Measurements from ENCODE around the gene DPH3. TPM values are rescaled to one million over a fixed set of nuclear protein-coding genes. Genes with fewer than 3 reads are reported as not detected.

Gene DPH3
- total and polyA plus RNA-seq, 9 of the 15 experiments (the other 6 are each of a cell fraction or from before 2014, with no cell fraction given): 15.9 to 131 (median 38.7) TPM

GRCh38 chr3:16309558-16309957, 44.8 kb upstream of the DPH3 start (continued):
- TF ChIP-seq ARID1B (IDR thresholded peaks at IDR 0.05) (peak; percentile 94), TRIM24 (IDR thresholded peaks at IDR 0.05) (peak; percentile 24 to 42; a peak in 1 of 4 replicates), ILF3 (IDR thresholded peaks at IDR 0.05; ENCODE audit: borderline replicate concordance) (0 out of 2 replicates have a peak, but pooled peaks have one; percentile 34), ARNT (IDR thresholded peaks at IDR 0.05) (0 out of 4 replicates have a peak, but pooled peaks of 1 of the 2 experiments have one; percentile 47), TOE1 (IDR thresholded peaks at IDR 0.05; ENCODE audit: borderline replicate concordance) (0 out of 2 replicates have a peak, but pooled peaks have one; percentile 16), TOE1 (CRISPR knock-in tag; IDR thresholded peaks at IDR 0.05; ENCODE audit: borderline replicate concordance, low read depth) (no peak), CTBP1 (IDR thresholded peaks at IDR 0.05; ENCODE audit: borderline replicate concordance) (peak; percentile 39; the same call in 1 of the 2 replicates), ZNF57 (CRISPR knock-in tag; IDR thresholded peaks at IDR 0.05) (no peak), EGR1 (conservative IDR thresholded peaks at IDR 0.05) (0 out of 2 replicates have a peak, but pooled peaks have one; percentile 22), ARHGAP35 (IDR thresholded peaks at IDR 0.05; ENCODE audit: partially characterized antibody) (no peak), RHOXF2B (CRISPR knock-in tag; conservative IDR thresholded peaks at IDR 0.05) (no peak), ZEB2 (IDR thresholded peaks at IDR 0.05) (peak; percentile 92), NCOR1 (IDR thresholded peaks at IDR 0.05) (peak; percentile 30; the same call in 1 of the 2 replicates), SMARCA4 (IDR thresholded peaks at IDR 0.05) (peak; percentile 98), ZNF165 (CRISPR knock-in tag; IDR thresholded peaks at IDR 0.05; ENCODE audit: borderline replicate concordance) (no peak)

GRCh38 chr3:16308727-16309126, 44.0 kb upstream of the DPH3 start:
- Histone ChIP-seq H3K9me1 (ENCODE audit: control insufficient read depth, insufficient read depth, low read length) (peaks cover 4% of the 10 kb centered on the region), H4K20me1 (replicated peaks; ENCODE audit: control insufficient read depth, insufficient read depth, low read length) (peaks cover 15% of the 10 kb centered on the region), H3K36me3 (ENCODE audit: control insufficient read depth, insufficient read depth, low read length) (peaks cover 74% of the 10 kb centered on the region), H3K27me3 (ENCODE audit: control insufficient read depth in 2 of 2, insufficient read depth in 2 of 2, low read length in 2 of 2) (no peaks in the 10 kb centered on the region), H2AFZ (ENCODE audit: low read depth, low read length) (no peak overlapping the region), H3K27ac (ENCODE audit: extremely low read depth, low read depth, low read length) (no peak overlapping the region), H3K4me2 (ENCODE audit: insufficient read depth, low read length) (no peak overlapping the region), H3K9me3 (replicated peaks; ENCODE audit: control insufficient read depth, insufficient read depth, low read depth, low read length) (no peaks in the 10 kb centered on the region), H3K9ac (ENCODE audit: insufficient read depth in 1 of 2, low read depth in 2 of 2, low read length in 2 of 2) (no peak overlapping the region), H3K4me1 (replicated peaks in 1 of 2; ENCODE audit: control insufficient read depth in 2 of 2, insufficient read depth in 2 of 2, low read length in 2 of 2) (peaks cover 17 to 45% of the 10 kb centered on the region in 2 experiments), H3K4me3 (no peak overlapping the region), H3K79me2 (ENCODE audit: control insufficient read depth, insufficient read depth, low read length) (peaks cover 31% of the 10 kb centered on the region; the same call in 1 of the 3 replicates)
- intact Hi-C loops (cut with micrococcal nuclease): no loop called here
- in situ Hi-C loops (cut with MboI): no loop called here
- FAIRE-seq: no peak
- TF ChIP-seq STAT6 (CRISPR knock-in tag; IDR thresholded peaks at IDR 0.05) (no peak), PTBP1 (IDR thresholded peaks at IDR 0.05; ENCODE audit: low read depth, low read length) (no peak), ZNF217 (CRISPR knock-in tag; IDR thresholded peaks at IDR 0.05) (no peak), ZNF830 (CRISPR knock-in tag; IDR thresholded peaks at IDR 0.05) (no peak), DEAF1 (CRISPR knock-in tag; IDR thresholded peaks at IDR 0.05) (no peak), ZNF589 (CRISPR knock-in tag; IDR thresholded peaks at IDR 0.05; ENCODE audit: low read depth) (no peak)
- WGBS (ENCODE audit: insufficient coverage, low coverage, missing lambda C conversion rate): 89% methylated on average over 1 of the region's 1 CpG
- no peak for ATAC-seq
- DNase-seq (ENCODE audit: extremely low read depth in 1 of 4, low spot score in 3 of 4): no peak
- BruUV-seq (replicated peaks): no TSS peak
- CTCF ChIA-PET (ENCODE audit: low intra/inter-chr PET ratio): no interaction called here
- POLR2A ChIA-PET: interaction anchor here (1.0 kb wide), 1 partner anchor 24 kb away, joined by 3 read pairs; no protein-coding TSS in a partner anchor

All from K562 (cell line).